ENCODE measurements around the gene GMEB2. TPM values are rescaled to one million over a fixed set of nuclear protein-coding genes. Genes with fewer than 3 reads are reported as not detected.
A peak's percentile ranks its signal among the peaks of the same experiment; 100 is the strongest.
"Not testable (repeated sequence)": the region's sequence is repeated elsewhere in the genome, so short reads cannot be mapped to it uniquely, and the experiment has no call there.

Gene GMEB2
- polyA plus RNA-seq, 4 donors: 8.4 to 10.4 (median 9.6) TPM

GRCh38 chr20:63660622-63661021, 33.7 kb upstream of the GMEB2 start:
- WGBS, 3 donors: 74 to 89% (median 82%) methylated on average over 8 of the region's 8 CpGs
- Histone ChIP-seq H3K4me1 (ENCODE audit: control insufficient read depth in 3 of 3, insufficient read depth in 2 of 3, low read depth in 1 of 3, low read length in 2 of 3) (peaks cover 0 to 19% (median 2%) of the 10 kb centered on the region in 3 donors), H3K27ac (ENCODE audit: low read depth in 1 of 3, low read length in 2 of 3) (no peak overlapping the region), H3K27me3 (ENCODE audit: control insufficient read depth in 3 of 3, insufficient read depth in 3 of 3, low read length in 3 of 3) (no peaks in the 10 kb centered on the region), H3K9me3 (ENCODE audit: control insufficient read depth in 2 of 2, insufficient read depth in 1 of 2, low read depth in 1 of 2, low read length in 1 of 2) (no peaks in the 10 kb centered on the region), H3K36me3 (ENCODE audit: control insufficient read depth in 3 of 3, insufficient read depth in 2 of 3, low read depth in 1 of 3, low read length in 3 of 3) (peaks cover 2 to 49% (median 6%) of the 10 kb centered on the region in 3 donors), H3K4me3 (ENCODE audit: low read depth in 1 of 3, low read length in 3 of 3) (no peak overlapping the region)
- no peak for FAIRE-seq
- no peak for DNase-seq

- 85 to 94% (median 86%) methylated on average over 10 of the region's 10 CpGs for WGBS, 3 donors
- not testable (repeated sequence) for FAIRE-seq; H3K4me3 ChIP-seq (ENCODE audit: low read depth in 1 of 3, low read length in 3 of 3); H3K9me3 ChIP-seq (ENCODE audit: control insufficient read depth in 2 of 2, insufficient read depth in 1 of 2, low read depth in 1 of 2, low read length in 1 of 2); H3K27me3 ChIP-seq (ENCODE audit: control insufficient read depth in 3 of 3, insufficient read depth in 3 of 3, low read length in 3 of 3); H3K27ac ChIP-seq (ENCODE audit: low read depth in 1 of 3, low read length in 2 of 3); DNase-seq
- Histone ChIP-seq H3K4me1 (ENCODE audit: control insufficient read depth in 3 of 3, insufficient read depth in 2 of 3, low read depth in 1 of 3, low read length in 2 of 3) (peaks cover 0 to 19% (median 2%) of the 10 kb centered on the region in 3 donors), H3K36me3 (ENCODE audit: control insufficient read depth in 3 of 3, insufficient read depth in 2 of 3, low read depth in 1 of 3, low read length in 3 of 3) (peaks cover 2 to 45% (median 6%) of the 10 kb centered on the region in 3 donors)
Observed at GRCh38 chr20:63660174-63660573, 33.3 kb upstream of the GMEB2 start.

- H3K4me3 ChIP-seq (ENCODE audit: low read depth in 1 of 3, low read length in 3 of 3): peak overlapping the region in 2 of 3 donors; percentile 71 to 79
- peaks cover 2 to 37% (median 6%) of the 10 kb centered on the region in 3 donors for H3K36me3 ChIP-seq (ENCODE audit: control insufficient read depth in 3 of 3, insufficient read depth in 2 of 3, low read depth in 1 of 3, low read length in 3 of 3)
- H3K9me3 ChIP-seq (ENCODE audit: control insufficient read depth in 2 of 2, insufficient read depth in 1 of 2, low read depth in 1 of 2, low read length in 1 of 2): no peaks in the 10 kb centered on the region
- 60 to 71% (median 62%) methylated on average over 13 of the region's 13 CpGs for WGBS, 3 donors
- no peaks in the 10 kb centered on the region for H3K27me3 ChIP-seq (ENCODE audit: control insufficient read depth in 3 of 3, insufficient read depth in 3 of 3, low read length in 3 of 3)
- peak overlapping the region in 1 of 3 donors; percentile 77 for H3K27ac ChIP-seq (ENCODE audit: low read depth in 1 of 3, low read length in 2 of 3)
- peak in 1 of 2 donors; percentile 27 for DNase-seq
- FAIRE-seq: no peak
- H3K4me1 ChIP-seq (ENCODE audit: control insufficient read depth in 3 of 3, insufficient read depth in 2 of 3, low read depth in 1 of 3, low read length in 2 of 3): peaks cover 0 to 19% (median 2%) of the 10 kb centered on the region in 3 donors
Observed at GRCh38 chr20:63659370-63659769, 32.5 kb upstream of the GMEB2 start.

GRCh38 chr20:63658749-63659187, 31.9 kb upstream of the GMEB2 start:
- FAIRE-seq: no peak
- WGBS, 3 donors: 3 to 5% (median 3%) methylated on average over 24 to 25 of the region's 25 CpGs
- peak overlapping the region; percentile 37 to 79 (median 71) for H3K4me3 ChIP-seq (ENCODE audit: low read depth in 1 of 3, low read length in 3 of 3)
- H3K4me1 ChIP-seq (ENCODE audit: control insufficient read depth in 3 of 3, insufficient read depth in 2 of 3, low read depth in 1 of 3, low read length in 2 of 3): peaks cover 0 to 23% (median 2%) of the 10 kb centered on the region in 3 donors
- no peak for DNase-seq
- peaks cover 0 to 4% (median 0%) of the 10 kb centered on the region in 3 donors for H3K27me3 ChIP-seq (ENCODE audit: control insufficient read depth in 3 of 3, insufficient read depth in 3 of 3, low read length in 3 of 3)
- peak overlapping the region in 2 of 3 donors; percentile 70 to 77 for H3K27ac ChIP-seq (ENCODE audit: low read depth in 1 of 3, low read length in 2 of 3)
- peaks cover 2 to 32% (median 6%) of the 10 kb centered on the region in 3 donors for H3K36me3 ChIP-seq (ENCODE audit: control insufficient read depth in 3 of 3, insufficient read depth in 2 of 3, low read depth in 1 of 3, low read length in 3 of 3)
- no peaks in the 10 kb centered on the region for H3K9me3 ChIP-seq (ENCODE audit: control insufficient read depth in 2 of 2, insufficient read depth in 1 of 2, low read depth in 1 of 2, low read length in 1 of 2)

- H3K4me1 ChIP-seq (ENCODE audit: control insufficient read depth in 3 of 3, insufficient read depth in 2 of 3, low read depth in 1 of 3, low read length in 2 of 3): peaks cover 0 to 26% (median 2%) of the 10 kb centered on the region in 3 donors
- H3K9me3 ChIP-seq (ENCODE audit: control insufficient read depth in 2 of 2, insufficient read depth in 1 of 2, low read depth in 1 of 2, low read length in 1 of 2): no peaks in the 10 kb centered on the region
- DNase-seq: peak; percentile 90 to 97
- peaks cover 0 to 26% (median 4%) of the 10 kb centered on the region in 3 donors for H3K36me3 ChIP-seq (ENCODE audit: control insufficient read depth in 3 of 3, insufficient read depth in 2 of 3, low read depth in 1 of 3, low read length in 3 of 3)
- FAIRE-seq: no peak
- WGBS, 3 donors: 2 to 7% (median 6%) methylated on average over 72 to 73 of the region's 73 CpGs
- peak within 1 kb of the TSS; percentile 37 to 79 (median 71) for H3K4me3 ChIP-seq (ENCODE audit: low read depth in 1 of 3, low read length in 3 of 3)
- peaks cover 0 to 6% (median 0%) of the 10 kb centered on the region in 3 donors for H3K27me3 ChIP-seq (ENCODE audit: control insufficient read depth in 3 of 3, insufficient read depth in 3 of 3, low read length in 3 of 3)
- H3K27ac ChIP-seq (ENCODE audit: low read depth in 1 of 3, low read length in 2 of 3): peak within 1 kb of the TSS; percentile 27 to 77 (median 70)
Observed at GRCh38 chr20:63657937-63658748, 31.2 kb upstream of the GMEB2 start, which contains the start of gene RTEL1. Gene RTEL1, plus strand, starts transcription at chr20:63658312. Its CDS starts 1,091 bp downstream, at chr20:63659403.

GRCh38 chr20:63657260-63657936, 30.5 kb upstream of the GMEB2 start:
- Histone ChIP-seq H3K9me3 (ENCODE audit: control insufficient read depth in 2 of 2, insufficient read depth in 1 of 2, low read depth in 1 of 2, low read length in 1 of 2) (no peaks in the 10 kb centered on the region), H3K36me3 (ENCODE audit: control insufficient read depth in 3 of 3, insufficient read depth in 2 of 3, low read depth in 1 of 3, low read length in 3 of 3) (peaks cover 0 to 19% (median 3%) of the 10 kb centered on the region in 3 donors), H3K27me3 (ENCODE audit: control insufficient read depth in 3 of 3, insufficient read depth in 3 of 3, low read length in 3 of 3) (peaks cover 0 to 10% (median 0%) of the 10 kb centered on the region in 3 donors), H3K27ac (ENCODE audit: low read depth in 1 of 3, low read length in 2 of 3) (peak overlapping the region in 2 of 3 donors; percentile 70 to 72), H3K4me3 (ENCODE audit: low read depth in 1 of 3, low read length in 3 of 3) (peak overlapping the region in 1 of 3 donors; percentile 79), H3K4me1 (ENCODE audit: control insufficient read depth in 3 of 3, insufficient read depth in 2 of 3, low read depth in 1 of 3, low read length in 2 of 3) (peaks cover 0 to 26% (median 2%) of the 10 kb centered on the region in 3 donors)
- 46 to 69% (median 68%) methylated on average over 28 to 31 of the region's 31 CpGs for WGBS, 3 donors
- FAIRE-seq (no peak), DNase-seq (no peak)

- Histone ChIP-seq H3K4me3 (ENCODE audit: low read depth in 1 of 3, low read length in 3 of 3) (no peak overlapping the region), H3K36me3 (ENCODE audit: control insufficient read depth in 3 of 3, insufficient read depth in 2 of 3, low read depth in 1 of 3, low read length in 3 of 3) (peaks cover 0 to 9% (median 0%) of the 10 kb centered on the region in 3 donors), H3K4me1 (ENCODE audit: control insufficient read depth in 3 of 3, insufficient read depth in 2 of 3, low read depth in 1 of 3, low read length in 2 of 3) (peaks cover 0 to 31% (median 2%) of the 10 kb centered on the region in 3 donors), H3K9me3 (ENCODE audit: control insufficient read depth in 2 of 2, insufficient read depth in 1 of 2, low read depth in 1 of 2, low read length in 1 of 2) (no peaks in the 10 kb centered on the region), H3K27ac (ENCODE audit: low read depth in 1 of 3, low read length in 2 of 3) (no peak overlapping the region), H3K27me3 (ENCODE audit: control insufficient read depth in 3 of 3, insufficient read depth in 3 of 3, low read length in 3 of 3) (peaks cover 0 to 17% (median 0%) of the 10 kb centered on the region in 3 donors)
- no peak for FAIRE-seq
- WGBS, 3 donors: 77 to 88% (median 78%) methylated on average over 3 of the region's 3 CpGs
- no peak for DNase-seq
Observed at GRCh38 chr20:63656451-63656850, 29.6 kb upstream of the GMEB2 start.

GRCh38 chr20:63655249-63655648, 28.3 kb upstream of the GMEB2 start:
- 65 to 79% (median 73%) methylated on average over 4 of the region's 4 CpGs for WGBS, 3 donors
- peaks cover 0 to 31% (median 2%) of the 10 kb centered on the region in 3 donors for H3K4me1 ChIP-seq (ENCODE audit: control insufficient read depth in 3 of 3, insufficient read depth in 2 of 3, low read depth in 1 of 3, low read length in 2 of 3)
- no peaks in the 10 kb centered on the region for H3K9me3 ChIP-seq (ENCODE audit: control insufficient read depth in 2 of 2, insufficient read depth in 1 of 2, low read depth in 1 of 2, low read length in 1 of 2)
- no peak overlapping the region for H3K27ac ChIP-seq (ENCODE audit: low read depth in 1 of 3, low read length in 2 of 3)
- H3K4me3 ChIP-seq (ENCODE audit: low read depth in 1 of 3, low read length in 3 of 3): no peak overlapping the region
- no peaks in the 10 kb centered on the region for H3K36me3 ChIP-seq (ENCODE audit: control insufficient read depth in 3 of 3, insufficient read depth in 2 of 3, low read depth in 1 of 3, low read length in 3 of 3)
- FAIRE-seq: no peak
- peaks cover 0 to 22% (median 0%) of the 10 kb centered on the region in 3 donors for H3K27me3 ChIP-seq (ENCODE audit: control insufficient read depth in 3 of 3, insufficient read depth in 3 of 3, low read length in 3 of 3)
- DNase-seq: no peak

Measured in small intestine (tissue), 7 donors.